Measurements from ENCODE around the gene HS3ST4.
"Not testable (repeated sequence)": the region's sequence is repeated elsewhere in the genome, so short reads cannot be mapped to it uniquely, and the experiment has no call there.

Gene HS3ST4

GRCh38 chr16:26026709-26027450 lies 335.1 kb downstream of the HS3ST4 start:
- no peaks in the 10 kb centered on the region for H3K27me3 Mint-ChIP-seq
- no peak for ATAC-seq
- no peak overlapping the region for H3K4me3 Mint-ChIP-seq
- no peaks in the 10 kb centered on the region for H3K4me1 Mint-ChIP-seq
- H3K27ac Mint-ChIP-seq: no peak overlapping the region
- H3K9me3 Mint-ChIP-seq: peaks cover 0 to 4% of the 10 kb centered on the region in 2 donors
- DNase-seq: no peak

- no peak for ATAC-seq
- no peaks in the 10 kb centered on the region for H3K4me1 Mint-ChIP-seq
- no peak overlapping the region for H3K4me3 Mint-ChIP-seq
- peaks cover 0 to 4% of the 10 kb centered on the region in 2 donors for H3K9me3 Mint-ChIP-seq
- H3K27ac Mint-ChIP-seq: peak overlapping the region in 1 of 2 donors; percentile 86
- no peak for DNase-seq
- no peaks in the 10 kb centered on the region for H3K27me3 Mint-ChIP-seq
Observed at GRCh38 chr16:26031286-26031685, 339.5 kb downstream of the HS3ST4 start.

GRCh38 chr16:26032661-26033060 lies 340.9 kb downstream of the HS3ST4 start:
- not testable (repeated sequence) for H3K9me3 Mint-ChIP-seq, H3K4me3 Mint-ChIP-seq, H3K27me3 Mint-ChIP-seq, H3K4me1 Mint-ChIP-seq, ATAC-seq, DNase-seq, H3K27ac Mint-ChIP-seq

- Mint-ChIP-seq H3K27ac (no peak overlapping the region), H3K4me1 (no peaks in the 10 kb centered on the region), H3K9me3 (no peaks in the 10 kb centered on the region), H3K4me3 (no peak overlapping the region), H3K27me3 (peaks cover 8% of the 10 kb centered on the region)
- ATAC-seq: no peak
- no peak for DNase-seq
Observed at GRCh38 chr16:26041952-26042668, 350.4 kb downstream of the HS3ST4 start.

GRCh38 chr16:26050472-26050871 lies 358.7 kb downstream of the HS3ST4 start:
- DNase-seq (no peak), ATAC-seq (no peak)
- no peak overlapping the region for H3K27ac Mint-ChIP-seq
- no peak overlapping the region for H3K4me3 Mint-ChIP-seq
- no peaks in the 10 kb centered on the region for H3K4me1 Mint-ChIP-seq
- H3K27me3 Mint-ChIP-seq: peaks cover 27% of the 10 kb centered on the region
- no peaks in the 10 kb centered on the region for H3K9me3 Mint-ChIP-seq

GRCh38 chr16:26051063-26051462 lies 359.3 kb downstream of the HS3ST4 start:
- ATAC-seq: no peak
- Mint-ChIP-seq H3K9me3 (no peaks in the 10 kb centered on the region), H3K27ac (peak overlapping the region in 1 of 2 donors; percentile 18), H3K27me3 (peaks cover 28% of the 10 kb centered on the region), H3K4me3 (no peak overlapping the region), H3K4me1 (no peaks in the 10 kb centered on the region)
- DNase-seq: no peak

- no peak overlapping the region for H3K4me3 Mint-ChIP-seq
- no peaks in the 10 kb centered on the region for H3K9me3 Mint-ChIP-seq
- ATAC-seq (no peak), DNase-seq (no peak)
- H3K4me1 Mint-ChIP-seq: no peaks in the 10 kb centered on the region
- H3K27me3 Mint-ChIP-seq: peaks cover 34% of the 10 kb centered on the region
- peak overlapping the region in 1 of 2 donors; percentile 8 for H3K27ac Mint-ChIP-seq
Observed at GRCh38 chr16:26053889-26054288, 362.1 kb downstream of the HS3ST4 start.

- Mint-ChIP-seq H3K4me1 (no peaks in the 10 kb centered on the region), H3K27me3 (peaks cover 19% of the 10 kb centered on the region), H3K4me3 (no peak overlapping the region), H3K9me3 (no peaks in the 10 kb centered on the region), H3K27ac (no peak overlapping the region)
- no peak for DNase-seq
- no peak for ATAC-seq
Observed at GRCh38 chr16:26058326-26058725, 366.6 kb downstream of the HS3ST4 start.

GRCh38 chr16:26070302-26071100 lies 378.7 kb downstream of the HS3ST4 start:
- no peak overlapping the region for H3K4me3 Mint-ChIP-seq
- DNase-seq (no peak), ATAC-seq (no peak)
- peaks cover 25% of the 10 kb centered on the region for H3K27me3 Mint-ChIP-seq
- H3K4me1 Mint-ChIP-seq: no peaks in the 10 kb centered on the region
- no peaks in the 10 kb centered on the region for H3K9me3 Mint-ChIP-seq
- no peak overlapping the region for H3K27ac Mint-ChIP-seq

GRCh38 chr16:26071101-26071866 lies 379.5 kb downstream of the HS3ST4 start:
- no peaks in the 10 kb centered on the region for H3K9me3 Mint-ChIP-seq
- peaks cover 27% of the 10 kb centered on the region for H3K27me3 Mint-ChIP-seq
- no peak overlapping the region for H3K4me3 Mint-ChIP-seq
- H3K27ac Mint-ChIP-seq: peak overlapping the region in 1 of 2 donors; percentile 58
- ATAC-seq: no peak
- no peaks in the 10 kb centered on the region for H3K4me1 Mint-ChIP-seq
- no peak for DNase-seq

- ATAC-seq: no peak
- Mint-ChIP-seq H3K27ac (no peak overlapping the region), H3K9me3 (no peaks in the 10 kb centered on the region), H3K4me3 (no peak overlapping the region), H3K27me3 (peaks cover 32% of the 10 kb centered on the region), H3K4me1 (no peaks in the 10 kb centered on the region)
- no peak for DNase-seq
Observed at GRCh38 chr16:26078716-26079355, 387.1 kb downstream of the HS3ST4 start.

GRCh38 chr16:26087091-26087490 lies 395.3 kb downstream of the HS3ST4 start:
- H3K4me3 Mint-ChIP-seq: no peak overlapping the region
- peaks cover 35% of the 10 kb centered on the region for H3K27me3 Mint-ChIP-seq
- no peaks in the 10 kb centered on the region for H3K4me1 Mint-ChIP-seq
- no peak for ATAC-seq
- no peak for DNase-seq
- H3K27ac Mint-ChIP-seq: no peak overlapping the region
- no peaks in the 10 kb centered on the region for H3K9me3 Mint-ChIP-seq

- no peak for ATAC-seq
- Mint-ChIP-seq H3K27me3 (peaks cover 45% of the 10 kb centered on the region), H3K4me1 (no peaks in the 10 kb centered on the region), H3K4me3 (no peak overlapping the region), H3K27ac (no peak overlapping the region), H3K9me3 (peaks cover 0 to 17% of the 10 kb centered on the region in 2 donors)
- DNase-seq: no peak
Observed at GRCh38 chr16:26091511-26091910, 399.8 kb downstream of the HS3ST4 start.

GRCh38 chr16:26098206-26098605 lies 406.4 kb downstream of the HS3ST4 start:
- not testable (repeated sequence) for DNase-seq, ATAC-seq, H3K4me1 Mint-ChIP-seq, H3K4me3 Mint-ChIP-seq, H3K27ac Mint-ChIP-seq, H3K27me3 Mint-ChIP-seq
- H3K9me3 Mint-ChIP-seq: peaks cover 10 to 17% of the 10 kb centered on the region in 2 donors

GRCh38 chr16:26102369-26102768 lies 410.6 kb downstream of the HS3ST4 start:
- H3K4me1 Mint-ChIP-seq: no peaks in the 10 kb centered on the region
- ATAC-seq (no peak), DNase-seq (no peak)
- no peaks in the 10 kb centered on the region for H3K27me3 Mint-ChIP-seq
- peaks cover 15 to 16% of the 10 kb centered on the region in 2 donors for H3K9me3 Mint-ChIP-seq
- H3K27ac Mint-ChIP-seq: no peak overlapping the region
- no peak overlapping the region for H3K4me3 Mint-ChIP-seq
